ENCODE results near the gene CS. TPM values are rescaled to one million over a fixed set of nuclear protein-coding genes. Genes with fewer than 3 reads are reported as not detected.
"Not testable (repeated sequence)": the region's sequence is repeated elsewhere in the genome, so short reads cannot be mapped to it uniquely, and the experiment has no call there.

The CS gene
- total RNA-seq, 1 donor from 2014 or later, result 174 TPM

DNA sequence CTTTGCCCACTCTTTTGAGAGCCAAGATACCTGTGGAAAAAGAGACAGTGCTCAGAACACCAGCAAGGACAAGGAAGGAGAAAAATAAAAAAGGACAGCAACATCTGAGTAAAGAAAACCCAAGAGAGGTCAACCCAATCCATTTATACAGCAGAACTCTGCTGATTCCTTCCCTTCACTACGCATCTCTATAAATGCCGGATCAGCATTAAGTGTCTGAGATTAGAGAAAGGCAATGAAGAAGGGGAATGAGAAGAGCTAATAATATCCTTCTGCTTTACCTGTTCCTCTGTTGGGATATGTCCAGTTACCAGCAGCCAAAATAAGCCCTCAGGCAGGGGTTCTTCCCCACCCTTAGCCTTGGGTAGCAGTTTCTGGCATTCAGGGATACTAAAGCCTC is 17.6 kb downstream of the CS start:
- TF ChIP-seq, protein P1, sequence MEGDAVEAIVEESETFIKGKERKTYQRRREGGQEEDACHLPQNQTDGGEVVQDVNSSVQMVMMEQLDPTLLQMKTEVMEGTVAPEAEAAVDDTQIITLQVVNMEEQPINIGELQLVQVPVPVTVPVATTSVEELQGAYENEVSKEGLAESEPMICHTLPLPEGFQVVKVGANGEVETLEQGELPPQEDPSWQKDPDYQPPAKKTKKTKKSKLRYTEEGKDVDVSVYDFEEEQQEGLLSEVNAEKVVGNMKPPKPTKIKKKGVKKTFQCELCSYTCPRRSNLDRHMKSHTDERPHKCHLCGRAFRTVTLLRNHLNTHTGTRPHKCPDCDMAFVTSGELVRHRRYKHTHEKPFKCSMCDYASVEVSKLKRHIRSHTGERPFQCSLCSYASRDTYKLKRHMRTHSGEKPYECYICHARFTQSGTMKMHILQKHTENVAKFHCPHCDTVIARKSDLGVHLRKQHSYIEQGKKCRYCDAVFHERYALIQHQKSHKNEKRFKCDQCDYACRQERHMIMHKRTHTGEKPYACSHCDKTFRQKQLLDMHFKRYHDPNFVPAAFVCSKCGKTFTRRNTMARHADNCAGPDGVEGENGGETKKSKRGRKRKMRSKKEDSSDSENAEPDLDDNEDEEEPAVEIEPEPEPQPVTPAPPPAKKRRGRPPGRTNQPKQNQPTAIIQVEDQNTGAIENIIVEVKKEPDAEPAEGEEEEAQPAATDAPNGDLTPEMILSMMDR (IDR thresholded peaks at IDR 0.05), result no peak
- DNase-seq (ENCODE audit: low spot score), result no peak

DNA sequence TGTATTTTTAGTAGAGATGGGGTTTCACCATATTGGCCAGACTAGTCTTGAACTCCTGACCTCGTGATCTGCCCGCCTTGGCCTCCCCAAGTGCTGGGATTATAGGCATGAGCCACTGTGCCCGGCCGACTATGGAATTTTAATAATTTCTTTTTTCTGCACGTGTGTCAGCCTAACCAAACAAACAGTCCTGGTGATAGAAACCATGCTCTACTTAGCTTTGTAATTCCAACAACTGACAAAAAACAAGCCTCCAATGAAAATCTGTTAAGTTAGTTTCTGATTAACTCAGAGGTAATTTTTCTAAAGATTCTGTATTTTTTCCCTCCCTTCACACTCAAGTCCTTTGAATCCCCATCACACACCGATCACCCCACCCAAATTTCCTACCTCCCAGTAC is 18.1 kb downstream of the CS start:
- H3K27ac Mint-ChIP-seq (ENCODE audit: unreplicated experiment), result peak overlapping the region; percentile 17
- peaks cover 30% of the 10 kb centered on the region for H3K36me3 Mint-ChIP-seq (ENCODE audit: low read depth)
- no peaks in the 10 kb centered on the region for H3K9me3 Mint-ChIP-seq (ENCODE audit: low read depth)
- DNase-seq (ENCODE audit: low spot score), result no peak
- H3K4me1 Mint-ChIP-seq (ENCODE audit: low read depth), result peaks cover 5% of the 10 kb centered on the region
- H3K4me3 Mint-ChIP-seq (ENCODE audit: unreplicated experiment), result no peak overlapping the region
- TF ChIP-seq, protein P1 (IDR thresholded peaks at IDR 0.05), result no peak
- no peaks in the 10 kb centered on the region for H3K27me3 Mint-ChIP-seq (ENCODE audit: low read depth)

More for the DNA sequence above, 17.6 kb downstream of the CS start:
- H3K9me3 Mint-ChIP-seq (ENCODE audit: low read depth), result no peaks in the 10 kb centered on the region
- peaks cover 30% of the 10 kb centered on the region for H3K36me3 Mint-ChIP-seq (ENCODE audit: low read depth)
- no peaks in the 10 kb centered on the region for H3K27me3 Mint-ChIP-seq (ENCODE audit: low read depth)
- H3K27ac Mint-ChIP-seq (ENCODE audit: unreplicated experiment), result peak overlapping the region; percentile 17
- peaks cover 5% of the 10 kb centered on the region for H3K4me1 Mint-ChIP-seq (ENCODE audit: low read depth)
- no peak overlapping the region for H3K4me3 Mint-ChIP-seq (ENCODE audit: unreplicated experiment)

DNA sequence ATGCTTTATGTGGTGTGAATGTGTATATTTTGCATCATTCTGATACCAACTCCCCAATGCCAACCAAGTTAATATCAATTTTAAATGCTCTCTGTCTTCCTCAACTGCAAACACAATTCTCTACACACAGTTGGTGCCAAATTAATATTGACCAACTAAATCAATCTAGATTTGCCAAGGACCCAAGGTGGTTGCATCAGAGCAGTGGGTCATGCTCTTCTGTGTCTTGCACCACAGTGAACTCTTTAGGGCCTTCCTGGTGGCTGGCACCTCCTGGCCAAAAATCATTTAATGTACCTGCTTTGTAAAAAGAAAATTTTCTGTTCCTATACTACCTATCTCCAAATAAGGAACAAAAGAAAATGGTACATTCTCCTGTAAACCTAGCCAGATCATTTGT is 19.3 kb downstream of the CS start:
- Mint-ChIP-seq H3K9me3 (ENCODE audit: low read depth) (no peaks in the 10 kb centered on the region), H3K4me1 (ENCODE audit: low read depth) (no peaks in the 10 kb centered on the region), H3K27ac (ENCODE audit: unreplicated experiment) (no peak overlapping the region), H3K36me3 (ENCODE audit: low read depth) (peaks cover 32% of the 10 kb centered on the region), H3K27me3 (ENCODE audit: low read depth) (no peaks in the 10 kb centered on the region), H3K4me3 (ENCODE audit: unreplicated experiment) (no peak overlapping the region)
- DNase-seq (ENCODE audit: low spot score), result no peak
- TF ChIP-seq, protein P1 (IDR thresholded peaks at IDR 0.05), result no peak

DNA sequence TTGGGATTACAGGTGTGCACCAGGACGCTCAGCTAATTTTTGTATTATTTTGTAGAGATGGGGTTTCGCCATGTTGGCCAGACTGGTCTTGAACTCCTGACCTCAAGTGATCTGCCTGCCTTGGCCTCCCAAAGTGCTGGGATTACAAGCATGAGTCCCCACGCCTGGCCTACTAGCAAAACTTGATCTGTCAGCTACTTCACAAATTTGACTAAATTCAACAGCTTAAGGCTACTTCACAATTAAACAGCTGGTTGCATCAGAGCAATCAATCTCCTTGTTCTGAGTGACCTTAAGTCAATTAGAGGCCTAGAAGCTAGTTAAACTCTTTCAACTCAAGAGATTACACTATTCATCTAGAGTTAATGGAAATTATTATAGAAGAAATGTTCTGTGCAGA is 21.2 kb downstream of the CS start:
- no peak overlapping the region for H3K27ac Mint-ChIP-seq (ENCODE audit: unreplicated experiment)
- TF ChIP-seq, protein P1 (IDR thresholded peaks at IDR 0.05), result no peak
- no peaks in the 10 kb centered on the region for H3K9me3 Mint-ChIP-seq (ENCODE audit: low read depth)
- peaks cover 35% of the 10 kb centered on the region for H3K36me3 Mint-ChIP-seq (ENCODE audit: low read depth)
- DNase-seq (ENCODE audit: low spot score), result no peak
- H3K27me3 Mint-ChIP-seq (ENCODE audit: low read depth), result no peaks in the 10 kb centered on the region
- no peaks in the 10 kb centered on the region for H3K4me1 Mint-ChIP-seq (ENCODE audit: low read depth)
- H3K4me3 Mint-ChIP-seq (ENCODE audit: unreplicated experiment), result no peak overlapping the region

DNA sequence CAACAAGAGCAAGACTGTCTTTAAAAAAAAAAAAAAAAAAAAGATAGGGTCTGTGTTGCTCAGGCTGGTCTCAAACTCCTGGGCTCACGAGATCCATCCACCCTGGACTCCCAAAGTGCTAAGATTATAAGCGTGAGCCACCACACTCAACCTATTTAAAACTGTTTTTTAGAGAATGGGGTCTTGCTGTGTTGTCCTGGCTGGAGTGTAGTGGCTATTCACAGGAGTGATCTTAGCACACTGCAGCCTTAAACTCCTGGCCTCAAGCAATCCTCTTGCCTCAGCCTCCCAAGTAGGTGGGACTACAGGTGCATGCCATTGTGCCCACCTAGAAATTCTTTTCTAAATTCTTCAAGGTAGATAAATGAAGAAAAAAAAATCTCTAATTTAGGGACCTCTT is 25.8 kb downstream of the CS start:
- Mint-ChIP-seq H3K4me3 (ENCODE audit: unreplicated experiment) (no peak overlapping the region), H3K27ac (ENCODE audit: unreplicated experiment) (no peak overlapping the region), H3K36me3 (ENCODE audit: low read depth) (peaks cover 29% of the 10 kb centered on the region), H3K9me3 (ENCODE audit: low read depth) (no peaks in the 10 kb centered on the region), H3K27me3 (ENCODE audit: low read depth) (no peaks in the 10 kb centered on the region), H3K4me1 (ENCODE audit: low read depth) (peaks cover 5% of the 10 kb centered on the region)
- TF ChIP-seq, protein P1 (IDR thresholded peaks at IDR 0.05), result no peak
- no peak for DNase-seq (ENCODE audit: low spot score)

DNA sequence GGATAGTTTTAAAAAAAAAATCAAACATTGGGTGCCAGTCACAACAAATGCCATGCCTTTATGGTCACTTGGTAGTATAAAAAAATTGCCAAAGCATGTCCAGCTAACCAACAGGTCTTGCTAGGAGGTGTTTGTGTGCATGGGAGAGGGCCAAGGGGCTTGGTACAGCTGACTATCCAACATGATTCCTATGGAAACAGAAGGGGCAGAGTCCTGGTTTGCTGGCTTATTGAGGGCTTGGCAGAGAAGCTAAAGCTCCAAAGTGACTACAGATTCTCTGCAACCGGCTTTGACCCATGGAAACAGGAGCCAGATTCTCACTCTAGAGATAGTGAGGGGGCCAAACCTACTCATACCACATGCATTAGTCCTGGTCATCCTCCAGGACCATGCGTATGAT is 27.7 kb downstream of the CS start:
- DNase-seq (ENCODE audit: low spot score); H3K27me3 Mint-ChIP-seq (ENCODE audit: low read depth); H3K9me3 Mint-ChIP-seq (ENCODE audit: low read depth); H3K4me3 Mint-ChIP-seq (ENCODE audit: unreplicated experiment); H3K27ac Mint-ChIP-seq (ENCODE audit: unreplicated experiment): not testable (repeated sequence)
- Mint-ChIP-seq H3K36me3 (ENCODE audit: low read depth) (peaks cover 22% of the 10 kb centered on the region), H3K4me1 (ENCODE audit: low read depth) (peaks cover 12% of the 10 kb centered on the region)
